Panc1 (cell line): Measurements from ENCODE around the gene LRRC1. TPM values are rescaled to one million over a fixed set of nuclear protein-coding genes. Genes with fewer than 3 reads are reported as not detected.

Experiments used
- ATAC-seq: fragments of 200-7000 bp; cut with Tn5 transposase; 2 replicates; pipeline ENCODE4 v1.9.1; 2020; ENCODE audit warnings: mild to moderate bottlenecking, moderate library complexity
- BruUV-seq: library from RNA; stranded (reverse); fragments of 400-500 nt; replicated peaks from 2 replicates; lab custom pipeline; 2021; lab: Mats Ljungman, UMichigan
- CTCF ChIA-PET: fragments of 300-600 bp; sonication (Branson Sonifier 250); formaldehyde crosslinking; loops from one replicate; lab custom pipeline; 2022; ENCODE audit warnings: antibody characterized with exemption; lab: Charles Lee
- POLR2A ChIA-PET: fragments of 300-600 bp; sonication (Branson Sonifier 250); formaldehyde crosslinking; loops from one replicate; lab custom pipeline; 2022; ENCODE audit warnings: antibody characterized with exemption; lab: Charles Lee
- DNase-seq: peaks from one replicate; pipeline ENCODE4 v3.0.0-alpha.2; 2010; ENCODE audit warnings: low read depth, low spot score
- H3K27ac ChIP-seq: 2 replicates; pipeline ENCODE4 v1.5.1; 2011; ENCODE audit warnings: mild to moderate bottlenecking, low read length, inconsistent platforms
- H3K27me3 ChIP-seq: fragments of 200-500 bp; sonication (Bioruptor generic); 2 replicates; pipeline ENCODE4 v1.6.0; 2014; ENCODE audit warnings: low read length, inconsistent platforms; ENCODE audit not compliant: control insufficient read depth, insufficient read depth
- H3K36me3 ChIP-seq: fragments of 200-500 bp; sonication (Bioruptor generic); 2 replicates; pipeline ENCODE4 v1.5.1; 2014; ENCODE audit warnings: inconsistent platforms, mild to moderate bottlenecking, low read length, moderate library complexity; ENCODE audit not compliant: control insufficient read depth, insufficient read depth
- H3K4me1 ChIP-seq: 2 replicates; pipeline ENCODE4 v1.5.1; 2011; ENCODE audit warnings: inconsistent platforms, mild to moderate bottlenecking, low read length, moderate library complexity; ENCODE audit not compliant: control insufficient read depth, insufficient read depth
- H3K4me3 ChIP-seq, 2 experiments: 2 replicates each; pipeline ENCODE4 v1.5.1; 2011 to 2012; ENCODE audit warnings: low read depth in 2 of 2, low read length in 2 of 2, mild to moderate bottlenecking in 2 of 2, inconsistent platforms in 1 of 2, moderate library complexity in 1 of 2
- H3K9me3 ChIP-seq: fragments of 200-500 bp; sonication (Bioruptor generic); 2 replicates; pipeline ENCODE4 v1.5.1; 2014; ENCODE audit warnings: low read depth, mild to moderate bottlenecking, inconsistent platforms, low read length, moderate library complexity; ENCODE audit not compliant: control insufficient read depth, insufficient read depth
- CTCF ChIP-seq: fragments of 450-650 bp; IDR thresholded peaks from 2 replicates; pipeline ENCODE4 v1.5.1; 2017; ENCODE audit warnings: mild to moderate bottlenecking
- POLR2AphosphoS5 ChIP-seq: IDR thresholded peaks from 2 replicates; pipeline ENCODE4 v1.6.1; 2012; ENCODE audit warnings: mild to moderate bottlenecking, low read depth, low read length, moderate library complexity
- REST ChIP-seq, 2 experiments: IDR thresholded peaks; 2 replicates each; pipeline ENCODE4 v1.6.1; 2011 to 2012; ENCODE audit warnings: low read depth in 2 of 2, control low read depth in 1 of 2, low read length in 1 of 2, mild to moderate bottlenecking in 1 of 2, moderate library complexity in 1 of 2; ENCODE audit not compliant: insufficient read depth in 1 of 2
- SIN3A ChIP-seq: IDR thresholded peaks from 2 replicates; pipeline ENCODE4 v1.6.1; 2012; ENCODE audit warnings: low read depth, mild to moderate bottlenecking, low read length, moderate library complexity, borderline replicate concordance; ENCODE audit not compliant: insufficient read depth
- TCF7L2 ChIP-seq: IDR thresholded peaks from 2 replicates; pipeline ENCODE4 v1.6.1; 2011; ENCODE audit warnings: mild to moderate bottlenecking, low read depth, low read length, inconsistent platforms
- in situ Hi-C: cut with HindIII; loops from 2 replicates; pipeline ENCODE4 v1.10.0; 2016; ENCODE audit warnings: low sequenced_read_pairs, low pct_unique_long_range_greater_than_20kb
- intact Hi-C: fragments of 100-400 bp; cut with micrococcal nuclease; formaldehyde crosslinking; loops from one replicate; pipeline ENCODE4 v1.10.0; 2022; ENCODE audit not compliant: unreplicated experiment
- total RNA-seq: library from RNA; stranded (reverse); gene quantifications from one replicate; pipeline ENCODE4 v1.2.1, GENCODE V29; 2021; ENCODE audit not compliant: unreplicated experiment

The LRRC1 gene
- total RNA-seq, 1 experiment from 2014 or later, result 13.8 TPM

- in situ Hi-C loops, result no loop called here
- intact Hi-C loops, result no loop called here
- Histone ChIP-seq H3K9me3 (no peaks in the 10 kb centered on the region), H3K4me1 (no peaks in the 10 kb centered on the region), H3K27ac (no peak overlapping the region), H3K4me3 (no peak overlapping the region), H3K36me3 (no peaks in the 10 kb centered on the region), H3K27me3 (no peaks in the 10 kb centered on the region)
- DNase-seq (no peak), ATAC-seq (no peak)
- ChIA-PET POLR2A (no interaction called here), CTCF (no interaction called here)
- TF ChIP-seq TCF7L2 (no peak), SIN3A (no peak), POLR2AphosphoS5 (no peak), REST (IDR thresholded peaks at IDR 0.05; ENCODE audit: insufficient read depth in 1 of 2, low read depth in 2 of 2, low read length in 1 of 2) (no peak), CTCF (no peak)
- BruUV-seq, result no TSS peak
Measured at GRCh38 chr6:53877151-53877550, 82.3 kb downstream of the LRRC1 start.

- no TSS peak for BruUV-seq
- TF ChIP-seq POLR2AphosphoS5, result no peak
- POLR2A ChIA-PET, result no interaction called here
- no peak overlapping the region for H3K27ac ChIP-seq
- DNase-seq, result no peak
- in situ Hi-C loops, result no loop called here
- H3K4me3 ChIP-seq, result no peak overlapping the region
- CTCF ChIA-PET, result no interaction called here
- no peaks in the 10 kb centered on the region for H3K9me3 ChIP-seq
- H3K36me3 ChIP-seq, result no peaks in the 10 kb centered on the region
- ATAC-seq, result no peak
- H3K4me1 ChIP-seq, result no peaks in the 10 kb centered on the region
- intact Hi-C loops, result no loop called here
- no peaks in the 10 kb centered on the region for H3K27me3 ChIP-seq
Measured at GRCh38 chr6:53878808-53879207, 84.0 kb downstream of the LRRC1 start.

GRCh38 chr6:53879608-53880007 is 84.8 kb downstream of the LRRC1 start:
- H3K27me3 ChIP-seq, result no peaks in the 10 kb centered on the region
- no peak overlapping the region for H3K4me3 ChIP-seq
- ATAC-seq (no peak), DNase-seq (no peak)
- H3K27ac ChIP-seq, result no peak overlapping the region
- CTCF ChIA-PET, result no interaction called here
- no peaks in the 10 kb centered on the region for H3K36me3 ChIP-seq
- no peaks in the 10 kb centered on the region for H3K9me3 ChIP-seq
- in situ Hi-C loops, result no loop called here
- BruUV-seq, result no TSS peak
- POLR2A ChIA-PET, result no interaction called here
- intact Hi-C loops, result no loop called here
- H3K4me1 ChIP-seq, result no peaks in the 10 kb centered on the region
- TF ChIP-seq REST (IDR thresholded peaks at IDR 0.05; ENCODE audit: insufficient read depth in 1 of 2, low read depth in 2 of 2, low read length in 1 of 2) (no peak), TCF7L2 (no peak), SIN3A (no peak), POLR2AphosphoS5 (no peak), CTCF (no peak)
